SH-SY5Y (cell line): ENCODE data around the gene PLEKHH3.

Source experiments
- GATA2 ChIP-seq: IDR thresholded peaks from 2 replicates; pipeline ENCODE4 v1.6.1; 2011; ENCODE audit warnings: mild to moderate bottlenecking, low read depth, low read length
- GATA3 ChIP-seq: IDR thresholded peaks from 2 replicates; pipeline ENCODE4 v1.6.1; 2011; ENCODE audit warnings: low read depth, mild to moderate bottlenecking, low read length, moderate library complexity

DNA sequence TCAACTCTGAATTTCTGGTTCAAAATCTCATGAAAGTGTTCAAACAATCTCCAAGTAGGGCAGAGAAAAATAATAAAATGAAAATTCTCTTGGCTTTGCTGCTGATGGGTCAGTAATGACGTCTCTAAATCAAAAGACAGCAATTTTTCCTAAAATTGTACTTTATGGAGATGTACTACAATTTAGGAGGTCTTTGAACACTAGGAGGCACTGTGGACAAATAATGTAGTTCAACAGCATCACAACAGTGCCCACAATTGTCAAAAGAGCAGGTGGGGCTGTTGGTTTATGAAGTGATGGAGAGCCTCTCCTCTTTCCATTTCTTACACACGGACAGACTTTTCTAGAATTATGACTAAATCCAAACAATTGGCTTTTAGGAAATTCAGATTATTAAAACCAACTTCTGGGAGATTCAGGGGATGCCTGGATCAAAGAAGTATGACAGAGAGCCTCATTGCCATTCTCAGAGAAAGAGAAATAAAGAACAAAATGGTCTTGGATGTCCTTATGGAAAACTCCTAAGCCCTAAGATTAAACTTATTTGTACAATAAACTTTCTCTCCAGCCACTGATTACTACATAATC lies 44.3 kb upstream of the PLEKHH3 start:
- TF ChIP-seq GATA3 (no peak), GATA2 (no peak)
